ENCODE results near the gene HNRNPA1L2.
"Not testable (repeated sequence)": the region's sequence is repeated elsewhere in the genome, so short reads cannot be mapped to it uniquely, and the experiment has no call there.

The HNRNPA1L2 gene

DNA sequence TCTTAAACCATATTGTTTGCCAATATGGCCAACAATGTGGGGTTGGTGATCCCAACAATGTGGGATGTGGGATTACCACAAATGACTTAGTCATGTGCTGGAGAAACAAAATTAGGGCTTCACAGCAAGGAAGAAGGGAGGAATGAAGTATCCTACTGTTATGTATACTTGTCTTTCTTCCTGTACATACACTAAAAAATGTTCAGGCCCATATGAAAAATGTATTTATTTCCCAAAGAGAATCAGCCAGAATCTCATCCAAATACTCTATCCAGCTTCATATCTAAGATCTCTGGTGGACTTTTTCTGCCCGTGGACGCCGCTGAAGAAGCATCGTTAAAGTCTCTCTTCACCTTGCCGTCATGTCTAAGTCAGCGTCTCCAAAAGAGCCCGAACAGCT, at the start of gene HNRNPA1L2:
HNRNPA1L2 (plus strand) TSS at position 301 of the 400 bp plus-strand sequence; CDS start at position 363, 62 bp downstream.
- no peak for DNase-seq (ENCODE audit: low read depth)

DNA sequence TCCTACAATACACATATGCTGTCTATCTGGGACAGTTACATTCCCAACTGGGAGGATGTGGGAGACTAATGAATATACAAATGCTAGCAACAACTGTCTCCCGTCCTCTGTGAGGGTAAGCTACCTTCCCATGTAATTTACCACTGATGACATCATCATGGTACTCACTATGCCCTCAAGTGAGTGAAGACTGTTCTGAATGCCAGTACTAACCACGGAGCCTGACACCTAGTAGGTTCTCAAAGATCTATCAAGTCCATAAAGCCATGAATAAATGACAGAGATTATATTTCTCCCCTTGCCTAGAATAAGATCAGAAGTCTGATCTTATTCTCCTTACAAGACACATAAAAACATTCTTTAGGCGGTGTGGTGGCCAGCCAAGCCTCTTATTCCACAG, 49.1 kb upstream of the HNRNPA1L2 start:
- DNase-seq (ENCODE audit: low read depth): not testable (repeated sequence)

DNA sequence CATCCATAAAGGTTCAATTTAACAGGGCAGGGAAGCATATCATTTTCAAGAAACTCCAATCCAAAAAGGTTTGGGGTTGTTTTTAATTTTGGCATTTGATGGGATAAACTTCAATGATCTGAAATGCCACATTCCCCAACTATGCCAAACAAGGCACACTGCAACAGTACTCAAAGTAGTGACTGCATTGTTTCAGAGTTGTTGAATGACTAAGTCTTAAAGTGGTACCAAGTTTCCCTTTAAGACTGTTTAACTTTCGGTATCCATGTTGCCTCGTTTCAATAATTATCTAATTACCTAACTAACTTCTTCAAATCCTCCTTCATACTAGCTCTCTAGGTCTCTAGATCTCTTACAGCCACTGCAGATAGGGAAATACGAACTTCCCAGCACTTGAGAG, 48.4 kb upstream of the HNRNPA1L2 start:
- not testable (repeated sequence) for DNase-seq (ENCODE audit: low read depth)

DNA sequence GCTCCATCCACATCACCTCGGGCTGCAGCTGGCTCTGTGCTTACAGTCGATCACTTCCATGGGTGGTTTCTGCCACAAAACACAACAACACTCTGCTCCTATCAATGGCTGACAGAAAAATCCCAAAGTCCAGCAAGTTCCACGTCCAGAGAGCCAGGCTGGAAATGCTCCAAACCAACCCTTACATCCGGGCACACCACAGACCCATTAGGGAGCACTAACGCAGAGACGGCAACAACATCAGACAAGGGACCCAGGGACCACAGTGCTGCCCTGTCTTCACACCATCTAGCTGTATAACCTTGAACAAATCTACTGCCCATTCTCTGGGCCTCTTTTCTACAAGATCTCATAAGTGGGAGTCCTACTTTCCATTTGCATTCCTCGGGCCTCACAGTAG, 47.9 kb upstream of the HNRNPA1L2 start:
- not testable (repeated sequence) for DNase-seq (ENCODE audit: low read depth)

DNA sequence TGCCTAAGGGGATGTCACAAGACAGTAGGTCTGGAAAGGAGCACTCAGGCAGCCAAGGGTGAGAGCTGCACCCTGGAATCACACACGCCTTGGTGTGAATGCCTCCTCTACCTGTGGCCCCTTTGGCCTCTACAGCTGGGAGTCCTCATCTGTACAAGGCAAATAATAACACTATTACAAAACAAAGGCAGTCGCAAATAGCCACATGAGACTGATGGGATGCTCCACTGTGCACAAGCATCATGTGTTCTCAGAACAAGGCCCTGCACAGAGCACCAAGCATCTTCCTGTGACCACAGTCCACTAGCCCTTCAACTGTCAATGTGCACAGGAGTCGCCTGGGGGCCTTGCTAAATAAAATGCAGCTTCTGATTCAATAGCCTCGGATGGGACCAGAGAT, 44.6 kb upstream of the HNRNPA1L2 start:
- DNase-seq (ENCODE audit: low read depth): no peak

DNA sequence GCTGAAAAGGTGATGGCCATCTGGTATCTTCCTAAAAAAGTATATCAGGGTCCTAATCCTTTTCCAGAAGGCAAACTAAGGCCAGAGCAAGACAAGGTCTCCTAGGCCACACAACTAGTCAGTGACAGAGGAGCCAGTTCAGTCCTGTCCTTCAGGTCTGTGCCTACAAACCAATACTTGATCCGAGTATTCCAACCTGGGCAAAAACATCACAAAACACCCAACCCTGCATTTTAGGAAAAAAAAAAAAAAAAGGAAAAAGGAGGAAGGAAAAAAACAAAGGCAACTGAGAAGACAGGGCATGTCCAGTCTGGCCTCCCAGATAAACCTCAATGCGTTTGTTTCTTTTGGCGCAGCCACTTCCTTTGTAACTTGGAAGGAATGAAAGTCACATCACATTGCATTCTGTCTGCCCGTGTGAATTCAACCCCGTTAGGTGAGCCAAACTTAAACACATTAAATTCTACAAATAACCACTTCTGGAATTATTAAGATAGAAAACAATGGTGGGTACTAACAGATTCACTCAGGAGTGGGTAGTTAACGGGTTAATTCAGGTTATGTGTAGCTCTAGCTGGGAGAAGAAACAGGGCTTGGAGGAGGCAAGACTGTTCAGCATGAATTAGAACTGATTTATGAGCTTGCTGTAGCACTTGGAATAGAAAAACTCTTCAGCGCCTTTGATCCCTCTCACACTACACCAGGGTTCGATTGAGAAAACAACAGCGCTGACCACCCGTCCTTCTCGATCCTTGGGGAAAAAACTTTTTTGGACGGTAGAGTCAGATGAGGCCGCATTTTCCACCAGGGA, 43.0 kb upstream of the HNRNPA1L2 start:
- no peak for DNase-seq (ENCODE audit: low read depth)

DNA sequence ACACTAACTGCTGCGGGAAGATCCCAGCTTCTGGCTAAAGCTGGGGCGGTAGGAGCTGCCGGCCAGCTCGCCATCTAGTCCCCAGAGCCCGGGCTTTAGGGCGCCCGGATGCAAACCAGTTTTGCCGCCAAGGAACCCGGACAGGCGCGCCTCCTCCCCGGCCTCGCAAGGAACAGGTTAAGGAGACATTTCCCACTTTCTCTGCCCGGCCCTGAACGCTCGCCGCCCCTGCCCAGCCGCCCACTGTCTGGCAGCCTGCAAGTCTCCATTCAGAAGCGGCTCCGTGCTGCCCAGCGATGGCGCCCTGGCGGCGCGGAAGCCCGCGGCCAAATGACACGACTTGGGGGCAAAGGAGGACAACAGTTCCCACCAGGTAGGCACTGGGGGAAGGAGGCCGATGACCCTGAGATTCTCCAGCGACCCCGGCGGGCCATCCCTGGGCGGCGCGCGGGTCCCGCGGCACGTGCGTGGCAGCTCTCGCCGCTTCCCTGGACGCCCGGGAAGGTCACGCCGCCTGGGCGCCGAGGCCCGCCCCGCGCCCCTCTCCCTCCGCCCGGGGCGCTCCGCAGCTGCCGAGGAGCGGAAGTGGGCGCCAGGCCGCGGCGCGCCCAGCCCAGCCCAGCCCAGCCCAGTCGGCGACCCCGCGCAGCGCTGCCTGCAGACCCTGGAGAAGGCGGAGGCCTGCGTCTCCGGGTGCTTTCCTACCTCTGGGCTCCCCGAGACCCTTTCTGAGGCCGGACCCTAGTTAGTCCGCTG, 42.2 kb upstream of the HNRNPA1L2 start:
- no peak for DNase-seq (ENCODE audit: low read depth)

DNA sequence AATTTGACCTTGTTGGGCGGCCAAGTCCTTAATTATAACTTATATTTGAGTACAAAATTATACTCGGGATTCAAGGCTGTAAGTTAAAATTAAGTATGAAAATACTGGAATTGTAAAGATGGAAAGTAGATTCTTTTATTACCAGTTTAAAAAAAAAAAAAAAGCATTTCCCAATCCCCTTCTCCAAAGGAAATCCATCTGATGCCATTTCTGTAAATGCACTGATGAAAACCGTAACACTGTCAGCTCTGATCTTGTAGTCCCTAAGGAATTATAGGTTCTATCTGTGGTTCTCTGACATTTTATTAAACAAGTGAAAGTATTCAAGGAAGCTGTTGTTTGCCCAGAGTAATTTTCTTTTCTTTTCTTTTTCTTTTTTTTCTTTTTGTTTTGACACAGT, 41.6 kb upstream of the HNRNPA1L2 start:
- no peak for DNase-seq (ENCODE audit: low read depth)

DNA sequence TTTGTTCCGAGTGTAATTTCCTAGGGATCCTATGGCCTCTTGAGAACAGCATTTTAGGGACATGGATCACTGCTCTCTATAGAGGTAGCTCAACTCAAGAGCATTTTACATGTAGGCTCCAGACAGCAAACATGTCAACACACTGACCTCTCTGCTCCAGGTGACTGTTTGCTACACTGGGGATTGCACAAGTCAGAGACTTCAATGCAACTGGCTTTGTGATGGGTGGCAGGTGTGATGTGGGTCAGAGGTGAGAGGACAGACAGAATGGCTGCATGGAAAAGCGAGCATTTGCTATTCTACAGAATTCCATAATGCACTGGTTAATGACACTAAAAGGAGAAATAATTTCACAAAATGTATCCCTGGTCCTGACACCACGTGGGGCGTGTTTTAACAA, 38.9 kb upstream of the HNRNPA1L2 start:
- not testable (repeated sequence) for DNase-seq (ENCODE audit: low read depth)

DNA sequence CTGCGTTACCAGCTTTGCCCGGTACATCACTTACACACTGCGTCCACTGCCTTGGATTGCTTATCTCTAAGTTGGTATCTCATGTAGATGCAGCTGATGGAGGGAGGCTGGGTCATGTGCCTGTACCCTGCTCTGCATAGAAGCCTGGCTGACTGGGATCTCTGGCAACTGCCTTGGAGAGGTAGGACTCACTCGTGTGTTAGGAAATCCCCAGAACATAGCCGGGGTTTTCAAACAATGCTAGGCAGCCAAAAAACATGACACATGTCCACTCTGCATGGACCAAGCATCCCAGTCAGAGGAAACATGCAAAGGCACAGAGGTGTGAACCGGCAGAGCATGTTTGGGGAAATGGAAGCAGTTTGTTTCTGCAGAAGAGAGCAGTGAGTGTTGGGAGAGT, 36.1 kb upstream of the HNRNPA1L2 start:
- not testable (repeated sequence) for DNase-seq (ENCODE audit: low read depth)

DNA sequence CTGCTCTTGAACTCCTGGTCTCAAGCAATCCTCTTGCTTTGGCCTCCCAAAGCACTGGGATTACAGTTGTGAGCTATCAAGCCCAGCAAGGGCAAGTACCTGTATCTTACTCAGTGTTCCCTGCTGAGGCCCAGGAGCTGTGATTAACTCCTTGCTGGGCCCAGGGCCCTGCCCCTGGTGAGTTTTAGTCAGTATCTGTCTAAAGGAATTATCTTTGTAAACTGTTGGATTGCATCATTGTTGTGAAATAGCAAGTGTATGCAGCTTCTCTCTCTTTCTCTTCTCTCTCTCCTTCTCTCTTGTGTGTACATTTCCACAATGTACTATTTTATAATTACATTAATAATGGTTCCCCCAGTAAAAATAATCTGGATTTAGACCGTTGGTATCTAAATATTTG, 35.4 kb upstream of the HNRNPA1L2 start:
- DNase-seq (ENCODE audit: low read depth): not testable (repeated sequence)

DNA sequence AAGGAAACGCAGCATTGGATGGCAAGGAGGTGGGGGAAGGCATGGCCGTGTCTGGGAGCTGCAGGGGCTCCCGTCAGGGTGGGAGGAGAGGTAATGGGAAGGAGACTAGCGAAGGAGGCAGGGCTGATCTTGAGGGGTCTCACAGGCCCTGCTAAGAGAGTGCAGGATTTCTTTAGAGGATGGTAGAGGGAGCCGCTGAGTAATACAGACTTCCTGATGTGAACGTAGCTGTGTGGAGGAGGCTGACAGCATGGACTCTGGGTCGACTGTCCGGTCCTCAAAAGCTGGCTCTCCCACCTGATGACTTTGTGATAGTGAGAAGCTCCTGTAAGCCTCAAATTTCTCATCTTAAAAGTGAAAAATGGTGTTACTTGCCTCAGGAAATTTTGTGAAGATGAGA, 34.0 kb upstream of the HNRNPA1L2 start:
- DNase-seq (ENCODE audit: low read depth): not testable (repeated sequence)

DNA sequence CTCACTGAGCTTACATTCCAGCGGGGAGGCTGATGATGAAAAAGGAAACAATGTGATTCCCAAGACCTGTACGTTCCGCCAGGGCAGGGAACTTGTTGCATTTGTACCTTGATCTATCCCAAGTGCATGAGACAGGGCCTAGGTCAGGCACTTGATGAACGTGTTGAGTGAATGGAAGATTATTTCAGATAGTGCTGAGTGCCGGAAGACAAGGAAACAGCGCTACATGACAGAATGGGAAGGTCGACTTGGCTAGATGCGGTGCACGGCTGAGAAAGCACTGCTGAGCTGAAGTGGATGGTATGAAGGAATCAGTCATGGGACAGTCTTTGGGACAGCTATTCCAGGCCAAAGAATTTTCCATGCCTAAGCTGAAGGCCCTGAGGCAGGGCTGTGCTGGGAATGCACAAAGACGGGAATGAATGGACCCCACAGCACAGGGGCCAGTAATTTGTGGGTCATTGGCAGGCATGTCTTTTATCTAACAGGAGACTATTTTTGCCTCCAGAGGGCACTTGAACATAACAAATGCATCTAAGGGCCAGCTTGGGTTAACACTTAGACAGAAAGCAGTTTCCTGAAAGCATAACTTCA, 33.1 kb upstream of the HNRNPA1L2 start:
- not testable (repeated sequence) for DNase-seq (ENCODE audit: low read depth)

DNA sequence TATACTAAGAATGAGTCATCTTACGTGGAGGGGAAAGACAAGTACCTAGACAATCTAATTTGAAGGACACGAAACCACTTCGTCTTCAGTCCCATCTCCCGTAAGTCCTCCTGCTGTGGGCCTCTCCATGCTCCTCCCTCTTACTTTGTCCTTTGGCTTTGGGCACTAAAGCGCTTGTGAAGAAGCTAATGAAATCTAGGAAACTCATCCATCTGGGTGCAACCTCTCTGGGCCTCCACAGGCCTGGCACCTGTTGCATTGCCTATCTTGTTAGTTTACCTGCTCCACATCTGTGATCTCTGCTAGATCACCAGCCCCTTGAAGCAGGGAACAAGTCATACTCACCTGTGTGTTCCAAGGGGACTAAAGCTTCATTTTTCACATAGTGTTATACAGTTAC, 32.1 kb upstream of the HNRNPA1L2 start:
- DNase-seq (ENCODE audit: low read depth): not testable (repeated sequence)

DNA sequence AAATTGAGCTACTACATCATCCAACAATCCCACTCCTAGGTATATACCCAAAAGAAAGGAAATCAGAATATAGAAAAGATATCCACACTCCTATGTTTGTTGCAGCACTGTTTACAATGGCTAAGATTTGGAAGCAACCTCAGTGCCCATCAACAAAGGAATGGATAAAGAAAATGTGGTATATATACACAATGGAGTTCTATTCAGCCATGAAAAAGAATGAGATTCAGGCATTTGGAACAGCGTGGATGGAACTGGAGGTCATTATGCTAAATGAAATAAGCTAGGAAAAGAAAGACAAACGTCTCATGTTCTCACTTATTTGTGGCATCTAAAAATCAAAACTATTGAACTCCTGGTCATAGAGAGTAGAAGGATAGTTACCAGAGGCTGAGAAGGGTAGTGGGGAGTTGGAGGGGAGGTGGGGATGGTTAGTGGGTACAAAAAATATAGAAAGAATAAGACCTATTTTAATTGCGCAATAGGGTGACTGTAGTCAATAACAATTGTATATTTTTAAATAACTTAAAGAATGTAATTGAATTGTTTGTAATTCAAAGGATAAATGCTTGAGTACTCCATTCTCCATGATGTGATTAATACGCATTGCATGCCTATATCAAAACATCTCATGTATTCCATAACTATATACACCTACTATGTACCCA, 27.0 kb upstream of the HNRNPA1L2 start:
- no peak for DNase-seq (ENCODE audit: low read depth)

DNA sequence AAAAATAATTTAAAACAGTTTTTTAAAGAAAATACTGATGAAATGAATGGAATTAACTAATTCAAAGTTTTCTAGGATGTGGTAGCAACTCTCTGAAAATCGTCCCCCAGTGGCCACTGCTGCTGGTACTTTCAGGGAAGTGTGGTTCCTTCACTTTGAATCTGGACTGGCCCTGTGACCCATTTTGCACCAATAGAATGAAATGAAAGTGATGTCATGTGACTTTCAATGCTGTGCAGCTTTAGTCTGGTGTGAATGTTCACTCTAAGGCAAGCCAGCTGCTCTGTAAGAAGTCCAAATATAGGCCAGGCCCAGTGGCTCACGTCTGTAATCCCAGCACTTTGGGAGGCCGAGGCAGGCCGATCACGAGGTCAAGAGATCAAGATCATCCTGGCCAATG, 26.4 kb upstream of the HNRNPA1L2 start:
- DNase-seq (ENCODE audit: low read depth): no peak

DNA sequence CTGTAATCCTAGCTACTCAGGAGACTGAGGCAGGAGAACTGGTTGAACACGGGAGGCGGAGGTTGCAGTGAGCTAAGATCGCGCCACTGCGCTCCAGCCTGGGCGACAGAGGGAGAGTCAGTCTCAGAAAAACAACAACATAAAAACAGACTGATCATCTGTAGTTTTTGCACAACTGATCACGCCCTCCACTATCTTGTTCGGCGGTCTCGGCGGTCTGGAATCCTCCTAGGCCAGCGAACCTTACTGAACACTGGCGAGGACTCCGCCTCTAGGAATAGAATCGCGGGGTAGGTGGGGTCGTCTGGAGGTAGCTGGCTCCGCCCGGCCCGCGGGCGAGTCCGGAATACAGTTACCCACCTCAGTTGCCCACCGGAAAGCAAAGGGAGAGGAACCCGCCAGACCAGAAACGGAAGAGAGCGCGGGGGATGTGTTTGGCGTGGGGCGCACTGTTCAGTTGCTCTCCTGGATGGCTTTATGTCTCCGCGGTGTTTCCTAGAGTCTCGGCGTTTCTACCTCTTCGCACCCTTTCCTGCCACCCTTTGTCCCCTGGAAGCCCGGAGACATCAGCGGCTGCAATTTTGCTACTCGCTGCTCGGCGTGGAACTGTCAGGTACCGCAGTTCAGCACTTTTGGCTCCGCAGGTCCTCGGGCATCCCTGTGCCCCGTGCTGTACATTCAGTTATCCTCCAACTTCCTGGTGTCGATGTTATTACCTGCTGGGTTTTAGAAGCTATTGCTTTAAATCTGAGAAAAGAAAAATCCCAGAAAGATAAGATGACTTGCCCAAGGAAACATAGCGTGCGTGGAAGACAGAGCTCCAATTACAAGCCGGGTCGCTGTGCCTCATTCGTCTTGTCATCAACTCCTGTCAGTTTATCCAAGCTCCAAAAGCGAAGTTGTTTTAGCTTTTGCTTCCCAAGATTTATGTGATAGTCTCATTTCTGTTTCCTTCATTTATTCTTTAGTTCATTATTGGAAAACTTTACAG, 24.9 kb upstream of the HNRNPA1L2 start:
- peak; percentile 42 for DNase-seq (ENCODE audit: low read depth)

DNA sequence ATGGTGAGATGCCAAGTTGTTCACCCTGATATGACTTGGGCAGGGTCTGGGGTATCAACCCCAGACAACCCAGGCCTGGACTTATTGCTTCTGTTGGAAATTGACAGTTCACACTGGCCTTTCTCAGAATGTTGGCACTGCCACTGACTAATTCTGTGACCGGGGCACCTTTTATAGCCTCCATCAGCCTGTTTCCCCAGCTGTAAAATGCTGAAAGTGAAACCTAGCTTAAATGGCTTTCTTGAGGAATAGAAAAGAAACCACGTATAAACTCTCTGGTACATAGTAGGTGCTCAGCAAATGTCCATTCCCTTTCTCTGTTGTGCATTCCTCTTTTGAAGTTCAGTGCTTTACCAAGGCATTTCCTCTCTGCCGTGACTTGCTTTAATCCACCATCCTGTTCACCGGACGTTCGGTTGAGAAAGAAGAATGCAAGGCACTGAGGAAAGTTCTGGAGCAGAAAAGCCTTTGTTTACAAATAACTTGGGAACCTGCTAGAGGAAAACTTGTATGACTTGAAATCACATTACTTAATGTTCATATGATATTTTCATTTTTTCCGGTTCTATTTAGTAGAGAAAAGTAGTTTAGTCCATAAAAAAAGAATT, 11.0 kb upstream of the HNRNPA1L2 start:
- DNase-seq (ENCODE audit: low read depth): not testable (repeated sequence)

DNA sequence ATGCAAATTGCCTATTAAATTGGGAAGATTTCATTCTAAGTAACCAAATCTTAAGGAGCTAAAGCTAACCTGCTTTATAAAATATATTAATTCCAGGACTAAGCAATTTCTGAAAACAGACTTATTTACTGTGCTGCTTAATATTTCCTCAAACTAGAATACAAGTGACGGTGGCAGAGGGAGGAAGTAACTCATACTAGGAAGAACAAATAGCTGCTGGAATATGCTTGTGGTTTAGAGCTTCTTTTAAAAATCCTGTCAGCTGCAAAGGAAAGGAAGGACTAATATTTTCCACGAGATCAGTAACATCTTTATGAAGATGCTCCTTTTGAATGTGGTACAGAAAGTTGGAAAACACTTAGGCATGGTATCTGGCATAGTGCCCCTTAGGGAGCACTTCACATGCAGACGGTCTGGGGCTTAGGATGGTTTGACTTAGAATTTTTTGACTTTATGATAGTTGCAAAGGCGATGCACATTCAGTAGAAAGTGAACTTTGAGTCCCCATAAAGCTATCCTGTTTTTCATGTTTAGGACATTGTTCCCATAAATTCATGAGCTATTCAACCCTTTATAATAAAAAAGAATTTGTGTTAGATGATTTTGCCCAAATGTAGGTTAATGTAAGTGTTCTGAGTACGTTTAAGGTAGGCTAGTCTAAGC, 3.4 kb upstream of the HNRNPA1L2 start:
- DNase-seq (ENCODE audit: low read depth): no peak

DNA sequence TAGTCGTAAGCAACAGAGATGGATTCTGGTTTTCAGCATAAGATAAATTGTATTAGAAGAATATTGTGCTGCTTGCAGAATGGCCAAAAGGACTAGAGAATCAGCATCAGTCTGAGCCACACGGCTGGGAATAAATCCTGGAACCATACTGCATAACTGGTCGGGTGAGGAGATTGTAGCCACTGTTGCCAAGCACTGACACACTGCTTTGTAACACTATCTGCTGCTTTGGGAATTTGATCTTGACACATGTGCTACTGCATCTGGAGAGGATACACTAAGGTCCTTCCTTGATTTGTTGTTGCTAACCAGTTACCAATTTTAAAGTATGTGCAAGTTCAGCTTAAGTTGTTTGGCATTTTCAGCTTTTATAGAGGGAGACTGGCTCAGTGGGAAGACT, 1.9 kb downstream of the HNRNPA1L2 start:
- DNase-seq (ENCODE audit: low read depth): no peak

Data from GM04503 (cell line).